NCI-H524 (cell line): ENCODE results near the gene QSOX1.
"Not testable (repeated sequence)": the region's sequence is repeated elsewhere in the genome, so short reads cannot be mapped to it uniquely, and the experiment has no call there.

Source experiments
- DNase-seq, 2 experiments: peaks; one replicate each; lab custom pipeline; 2025; lab: John Stamatoyannopoulos, UW

The QSOX1 gene

GRCh38 chr1:180154325-180155181 is at the start of gene QSOX1:
QSOX1 (plus strand) TSS chr1:180154869; CDS start chr1:180154908, 39 bp downstream.
- peak; percentile 57 to 76 for DNase-seq

DNA sequence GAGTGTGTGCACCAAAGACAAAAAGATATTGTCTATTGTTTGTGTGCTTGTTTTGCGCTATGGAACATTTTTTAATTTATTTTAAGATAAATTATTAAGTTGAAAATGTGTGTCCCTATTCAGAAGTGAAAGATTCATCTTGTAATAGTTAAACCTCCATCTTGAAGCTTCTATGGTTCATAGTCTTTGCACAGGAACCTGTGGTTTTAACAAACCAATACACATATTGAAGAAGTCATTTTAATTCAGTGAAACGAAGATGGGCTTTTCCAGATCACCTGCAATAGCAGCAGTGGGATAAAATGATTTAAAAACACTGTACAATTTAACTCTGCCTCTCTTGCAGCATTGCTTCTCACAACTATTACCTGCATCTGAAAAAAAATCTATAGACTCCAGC is 42.6 kb upstream of the QSOX1 start:
- no peak for DNase-seq

- no peak for DNase-seq
These were observed 41.6 kb upstream of the QSOX1 start for GRCh38 chr1:180112984-180113647.

DNA sequence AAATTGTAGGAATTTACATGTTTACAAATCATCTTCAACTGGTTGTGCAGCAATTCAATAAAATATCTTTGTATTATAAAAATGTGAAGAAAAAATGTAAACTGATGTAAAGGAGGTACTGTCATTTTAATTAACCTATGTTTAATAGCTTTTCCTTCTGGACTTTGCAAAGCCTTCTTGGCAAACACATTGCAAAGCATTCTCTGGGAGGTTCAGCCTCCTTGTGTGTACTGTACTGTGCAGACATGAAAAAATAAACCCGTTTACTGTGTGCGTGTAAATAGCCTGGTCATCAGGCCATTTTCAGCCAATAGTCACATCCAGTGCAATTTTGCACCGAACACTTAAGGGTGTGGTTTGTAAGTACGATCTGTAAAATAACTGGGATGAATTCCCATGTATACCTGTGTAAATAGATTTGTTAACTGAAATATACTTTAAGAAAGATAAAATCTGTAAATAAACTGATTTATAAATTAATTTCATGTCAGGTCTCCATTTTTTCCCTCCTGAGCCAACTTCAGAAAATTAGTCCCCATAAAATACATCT is 40.2 kb upstream of the QSOX1 start:
- DNase-seq: no peak

DNA sequence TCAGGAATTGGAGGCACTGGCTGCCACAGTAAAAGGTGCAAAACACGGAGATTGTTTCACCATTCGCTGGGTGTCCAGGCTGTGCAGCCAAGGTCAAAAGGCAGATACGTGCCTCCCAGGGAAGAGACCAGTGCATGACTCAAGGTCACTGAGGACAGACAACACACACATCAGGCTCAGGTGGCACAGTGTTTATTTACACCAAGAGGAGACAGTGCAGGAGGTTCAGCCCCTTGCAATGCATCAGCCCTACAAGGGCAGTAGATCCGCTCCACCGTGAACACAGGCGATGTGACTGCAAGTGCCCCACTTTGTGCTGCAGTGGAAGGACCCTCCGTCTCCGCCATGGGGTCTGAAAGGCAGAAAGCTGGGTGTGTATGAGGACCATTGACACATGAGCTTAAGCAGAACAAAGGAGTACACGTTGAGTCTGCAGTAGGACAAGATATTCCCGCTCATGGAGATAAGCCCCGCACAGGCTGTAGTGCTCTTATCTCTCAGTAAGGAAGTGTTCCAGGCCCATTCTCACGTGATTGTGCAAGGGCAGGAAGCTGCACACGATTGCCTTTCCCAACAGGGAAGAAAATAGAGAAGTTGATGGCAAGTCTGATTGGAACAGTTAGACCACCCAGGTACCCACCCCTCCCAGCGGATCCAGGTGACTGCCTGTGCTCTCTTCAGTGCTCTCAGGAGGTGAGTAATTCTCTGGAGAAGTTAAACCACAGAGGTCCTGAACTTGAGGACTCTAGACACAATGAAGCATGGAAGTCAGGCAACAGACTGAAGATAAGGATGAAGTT is 37.5 kb upstream of the QSOX1 start:
- no peak for DNase-seq

DNA sequence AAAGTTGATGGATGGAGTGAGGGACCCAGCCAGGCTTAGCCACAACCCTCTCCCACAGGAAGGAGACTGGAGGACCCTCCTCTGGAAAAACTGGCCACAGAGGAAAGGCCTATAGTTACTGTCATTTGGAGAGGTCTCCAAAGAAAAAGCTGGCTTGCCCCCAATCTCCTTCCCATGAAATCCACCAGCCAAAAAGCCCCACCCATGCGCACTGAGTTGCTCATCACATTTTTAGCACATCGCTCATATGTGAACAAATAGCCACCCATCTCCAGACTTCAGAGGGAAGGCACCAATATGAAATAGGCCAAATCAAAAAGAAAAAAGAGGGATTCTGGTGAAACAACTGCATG is 36.9 kb upstream of the QSOX1 start:
- DNase-seq: no peak

DNA sequence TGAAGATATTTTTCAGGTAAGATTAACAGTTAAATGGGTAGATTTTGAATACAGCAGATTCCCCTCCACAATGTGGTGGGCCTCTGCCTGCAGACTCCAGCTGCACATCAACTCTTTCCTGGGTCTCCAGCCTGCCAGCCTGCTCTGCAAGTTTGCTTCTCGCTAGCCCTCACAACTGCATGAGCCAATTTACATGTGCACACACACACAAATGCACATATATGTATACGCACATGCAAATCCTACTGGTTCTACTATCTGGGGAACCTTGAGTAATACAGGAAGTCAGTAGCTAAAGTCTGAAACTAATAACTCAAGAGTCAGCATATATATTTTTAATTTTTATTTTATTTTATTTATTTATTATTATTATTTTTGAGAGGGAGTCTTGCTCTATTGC is 34.8 kb upstream of the QSOX1 start:
- no peak for DNase-seq

DNA sequence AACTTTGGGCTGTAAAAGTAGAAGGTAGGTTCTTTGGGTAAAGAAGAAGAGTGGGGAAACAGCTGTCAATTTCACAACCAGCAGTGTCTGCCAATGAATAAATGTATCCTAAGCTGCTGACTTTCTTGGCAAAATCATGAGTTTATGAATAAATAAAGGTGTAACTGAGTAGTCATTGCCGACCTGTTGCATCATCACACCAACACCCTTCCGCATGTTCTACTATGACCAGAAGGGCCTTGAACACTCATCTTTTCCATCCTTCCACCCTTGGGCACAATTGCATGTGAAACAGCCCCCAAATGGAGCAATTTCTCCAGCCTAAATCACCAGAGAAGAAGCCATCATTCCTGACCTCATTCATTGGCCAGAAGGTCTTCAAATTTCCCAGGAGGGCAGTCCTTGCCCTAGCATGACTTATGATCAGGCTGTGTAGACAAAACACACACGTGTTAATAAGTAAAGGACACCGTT is 31.2 kb upstream of the QSOX1 start:
- no peak for DNase-seq

DNA sequence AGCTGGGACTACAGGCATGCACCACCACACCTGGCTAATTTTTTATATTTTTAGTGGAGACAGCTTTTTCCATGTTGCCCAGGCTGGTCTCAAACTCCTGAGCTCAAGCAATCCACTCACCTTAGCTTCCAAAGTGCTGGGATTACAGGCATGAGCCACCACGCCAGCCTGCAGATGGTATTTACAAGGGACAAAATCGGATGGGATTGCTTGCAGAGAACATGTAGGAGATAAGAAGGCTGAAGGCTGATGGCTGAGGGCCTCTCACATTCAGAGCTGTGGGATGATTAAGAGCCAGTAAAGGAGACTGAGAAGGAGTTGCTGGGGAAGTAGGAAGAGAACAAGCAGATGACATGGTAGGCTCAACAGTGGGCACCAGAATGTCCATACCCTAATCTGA is 24.0 kb upstream of the QSOX1 start:
- no peak for DNase-seq

DNA sequence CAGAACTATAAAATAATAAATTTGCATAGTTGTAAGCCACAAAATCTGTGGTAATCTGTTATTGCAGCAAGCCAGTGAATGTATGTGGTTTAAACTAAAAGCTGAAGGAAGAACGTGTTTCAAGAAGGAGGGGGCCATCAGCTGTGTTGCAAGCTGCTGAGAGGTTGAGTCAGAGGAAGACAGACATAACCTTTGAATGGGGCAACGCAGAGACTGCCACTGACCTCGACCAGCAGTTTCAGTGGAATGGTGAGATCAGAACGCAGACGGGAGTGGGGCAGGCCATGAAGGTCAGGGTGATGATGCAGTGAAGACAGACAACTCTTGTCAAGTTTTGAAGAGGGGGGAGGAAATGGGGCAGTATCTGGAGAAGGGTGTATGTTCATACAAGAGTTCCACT is 23.2 kb upstream of the QSOX1 start:
- no peak for DNase-seq

- no peak for DNase-seq
These were observed 21.5 kb upstream of the QSOX1 start for GRCh38 chr1:180133193-180133592.

DNA sequence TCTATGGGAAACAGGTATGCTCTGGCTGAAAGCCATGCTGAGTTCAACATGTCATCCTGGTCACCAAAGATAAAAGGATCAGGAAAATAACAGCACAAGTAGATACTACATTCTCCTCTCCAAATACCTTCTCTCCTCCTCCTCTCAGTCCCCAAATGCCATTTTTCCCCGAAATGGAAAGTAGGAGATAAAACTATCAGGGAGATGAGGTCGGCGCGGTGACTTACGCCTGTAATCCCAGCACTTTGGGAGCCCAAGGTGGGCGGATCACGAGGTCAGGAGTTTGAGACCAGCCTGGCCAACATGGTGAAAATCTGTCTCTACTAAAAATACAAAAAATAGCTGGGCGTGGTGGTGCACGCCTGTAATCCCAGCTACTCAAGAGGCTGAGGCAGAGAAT is 21.0 kb upstream of the QSOX1 start:
- not testable (repeated sequence) for DNase-seq

- DNase-seq: no peak
These were observed 19.1 kb upstream of the QSOX1 start for GRCh38 chr1:180135535-180135934.

DNA sequence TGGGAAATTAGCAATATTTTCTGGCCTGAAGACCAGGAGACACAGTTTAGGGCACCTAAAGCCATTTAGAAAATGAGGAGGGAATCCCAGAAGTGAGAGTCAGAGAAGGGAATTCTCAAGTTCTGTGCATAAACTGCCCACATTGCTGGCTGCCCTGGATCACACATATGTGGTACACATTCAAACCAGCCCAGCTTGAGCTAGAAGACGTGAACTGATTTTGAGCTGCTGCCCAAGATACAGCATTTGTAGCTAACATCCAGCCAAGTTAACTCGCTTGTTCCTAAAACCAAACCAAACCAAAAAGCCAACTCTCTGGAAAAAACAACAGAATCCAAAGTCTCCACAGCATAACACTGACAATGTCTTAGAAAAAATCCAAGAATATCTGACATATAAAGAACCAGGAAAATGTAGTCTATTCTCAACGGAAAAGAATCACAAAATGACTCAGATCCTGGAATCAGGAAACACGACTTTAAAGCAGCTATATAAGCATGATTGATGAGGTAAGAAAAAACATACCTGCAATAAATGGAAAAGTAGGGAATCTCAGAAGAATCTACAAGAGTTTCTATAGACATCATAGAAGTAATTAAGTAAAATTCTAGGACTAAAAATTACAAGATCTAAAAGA is 18.2 kb upstream of the QSOX1 start:
- no peak for DNase-seq

DNA sequence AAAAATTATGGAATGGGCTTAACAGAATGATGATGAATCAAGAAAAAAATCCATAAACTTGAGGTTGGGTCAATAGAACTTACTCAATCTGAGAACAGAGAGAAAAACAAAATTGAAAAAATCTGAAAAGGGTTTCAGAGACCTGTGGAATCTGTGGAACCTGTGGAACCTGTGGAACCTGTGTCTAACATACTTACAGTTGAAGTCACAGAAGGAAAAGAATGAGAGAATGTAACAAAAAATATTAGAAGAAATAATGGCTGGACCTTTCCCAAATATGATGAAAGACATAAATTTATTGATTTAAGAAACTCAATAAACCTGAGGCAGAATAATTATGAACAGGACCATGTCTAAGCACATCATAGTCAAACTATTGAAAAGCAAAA is 17.7 kb upstream of the QSOX1 start:
- DNase-seq: no peak

DNA sequence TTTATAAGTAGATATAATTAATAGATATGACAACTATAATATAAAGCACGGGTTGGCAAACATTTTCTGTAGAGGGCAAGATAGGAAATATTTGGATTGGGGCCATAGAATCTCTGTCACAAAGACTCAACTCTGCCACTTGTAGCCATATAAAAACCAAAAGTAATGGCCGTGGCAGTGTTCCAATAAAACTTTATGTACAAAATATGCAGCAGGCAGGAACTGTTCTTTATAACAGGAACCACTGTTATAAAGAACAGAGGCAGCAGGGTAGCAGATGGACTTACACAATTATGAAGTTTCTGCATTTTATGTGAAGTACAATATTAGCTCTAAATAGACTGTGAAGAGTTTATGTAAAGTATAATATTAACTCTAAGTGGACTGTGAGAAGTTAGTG is 16.9 kb upstream of the QSOX1 start:
- no peak for DNase-seq

- no peak for DNase-seq
These were observed 13.2 kb upstream of the QSOX1 start for GRCh38 chr1:180141381-180141934.

DNA sequence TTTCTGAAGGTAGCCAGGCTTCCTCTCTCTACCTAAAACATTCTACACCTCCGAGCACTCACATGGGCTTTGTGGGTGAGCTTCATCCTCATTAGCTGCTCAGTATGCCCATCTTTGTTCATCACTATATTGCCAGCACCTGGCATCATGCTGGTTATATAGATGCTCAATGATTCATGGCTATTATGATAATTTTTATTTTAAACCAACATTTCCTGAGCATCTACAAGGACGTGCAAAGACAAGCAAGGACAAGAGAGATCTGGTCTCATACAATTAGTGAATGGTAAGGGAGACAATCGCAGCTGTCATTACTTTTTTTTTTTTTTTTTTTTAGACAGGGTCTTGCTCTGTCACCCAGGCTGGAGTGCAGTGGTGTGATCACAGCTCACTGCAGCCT is 11.3 kb upstream of the QSOX1 start:
- no peak for DNase-seq

DNA sequence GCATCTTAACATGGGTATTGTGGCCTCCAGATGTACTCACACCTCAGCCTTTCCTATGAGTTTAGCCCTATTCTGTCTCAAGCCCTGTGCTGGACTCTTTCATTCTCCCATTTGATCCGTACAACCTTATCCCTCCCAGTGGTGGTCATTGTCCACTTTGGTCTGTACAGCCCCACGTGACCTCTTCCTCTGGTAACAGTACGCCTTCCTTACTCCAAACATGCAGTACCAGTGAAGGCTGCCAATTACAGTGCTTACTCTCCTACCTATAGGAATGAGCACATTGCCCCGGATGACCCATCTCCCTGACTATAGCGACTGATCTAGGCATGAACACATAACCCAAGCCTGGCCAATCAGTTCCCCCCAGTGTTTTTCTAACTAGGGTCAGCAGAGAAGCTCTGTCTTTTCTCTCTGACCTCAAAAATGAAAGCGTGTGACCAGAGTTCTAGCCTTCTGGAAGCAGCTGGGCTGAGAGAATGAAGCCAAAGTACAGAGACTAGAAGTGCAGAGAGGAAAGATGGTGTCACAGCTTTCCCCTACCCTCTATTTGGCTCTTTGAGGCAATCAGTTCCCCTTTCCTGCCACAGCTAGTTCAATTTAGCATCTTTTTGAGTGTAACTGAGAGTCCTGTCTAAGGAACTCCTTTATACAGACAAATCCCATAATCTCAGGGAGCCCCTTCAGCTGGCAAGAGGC is 9.9 kb upstream of the QSOX1 start:
- DNase-seq: no peak

DNA sequence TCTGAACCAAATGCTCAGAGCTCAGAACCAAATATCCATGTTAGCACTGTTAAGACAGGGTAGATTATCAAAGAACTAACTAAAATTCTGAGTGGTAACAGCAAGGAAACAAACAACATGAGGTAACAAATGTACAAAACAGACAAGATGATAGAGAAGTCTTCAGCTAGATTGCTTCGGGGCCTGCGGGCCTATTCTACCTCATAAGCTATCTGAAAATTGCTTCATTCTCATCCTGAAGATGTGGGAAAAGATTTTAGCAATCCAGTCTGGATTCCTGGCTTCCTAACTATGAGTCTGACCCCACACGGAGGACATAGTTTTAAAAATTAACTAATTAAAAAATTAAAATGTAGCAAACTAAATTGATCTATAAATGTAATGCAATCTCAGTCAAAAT is 9.2 kb upstream of the QSOX1 start:
- no peak for DNase-seq

DNA sequence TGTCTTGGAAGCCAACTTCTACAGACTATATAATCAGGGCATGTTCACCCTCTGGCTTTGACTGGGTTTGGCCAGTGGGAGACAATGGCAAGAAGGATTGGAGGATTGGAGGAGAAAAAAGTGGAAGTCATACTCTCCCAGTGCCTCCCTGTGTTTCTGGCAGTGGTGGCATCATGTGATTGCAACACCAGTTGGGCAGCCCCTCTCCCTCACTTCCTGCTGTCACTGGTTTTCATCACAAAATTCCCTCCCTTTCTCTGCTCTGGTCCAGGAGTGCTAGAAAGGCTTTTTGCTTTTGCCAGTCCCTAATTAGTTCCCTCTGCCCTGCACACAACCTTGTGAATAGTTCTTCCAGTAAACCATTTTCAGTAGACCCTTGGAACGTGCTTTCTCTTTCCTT is 3.7 kb upstream of the QSOX1 start:
- no peak for DNase-seq
